Measurements from ENCODE around the gene PTMS.

Gene PTMS

GRCh38 chr12:6772726-6773589, 6.8 kb downstream of the PTMS start:
- DNase-seq, result no peak

GRCh38 chr12:6773590-6774351, 7.6 kb downstream of the PTMS start:
- DNase-seq, result no peak

- no peak for DNase-seq
Observed at GRCh38 chr12:6774499-6775062, 8.4 kb downstream of the PTMS start.

GRCh38 chr12:6775185-6776174, 9.3 kb downstream of the PTMS start:
- no peak for DNase-seq

- no peak for DNase-seq
Observed at GRCh38 chr12:6777386-6777785, 11.2 kb downstream of the PTMS start.

- DNase-seq, result no peak
Observed at GRCh38 chr12:6778217-6778573, 12.0 kb downstream of the PTMS start.

GRCh38 chr12:6778574-6779550, 12.7 kb downstream of the PTMS start:
- DNase-seq, result peak; percentile 88

- DNase-seq, result no peak
Observed at GRCh38 chr12:6779708-6780432, 13.7 kb downstream of the PTMS start.

- no peak for DNase-seq
Observed at GRCh38 chr12:6780573-6780972, 14.4 kb downstream of the PTMS start.

GRCh38 chr12:6782119-6782518, 16.0 kb downstream of the PTMS start:
- no peak for DNase-seq

GRCh38 chr12:6782850-6783566, 16.8 kb downstream of the PTMS start:
- DNase-seq, result no peak

- DNase-seq, result no peak
Observed at GRCh38 chr12:6783828-6784227, 17.7 kb downstream of the PTMS start.

GRCh38 chr12:6784296-6784695, 18.1 kb downstream of the PTMS start:
- DNase-seq, result no peak

GRCh38 chr12:6784761-6785160, 18.6 kb downstream of the PTMS start:
- DNase-seq, result no peak

GRCh38 chr12:6786416-6787094, 20.4 kb downstream of the PTMS start:
- DNase-seq, result no peak

- no peak for DNase-seq
Observed at GRCh38 chr12:6787309-6787708, 21.1 kb downstream of the PTMS start.

- DNase-seq, result peak; percentile 81
Observed at GRCh38 chr12:6788972-6789924, 23.1 kb downstream of the PTMS start, which contains the start of gene CD4. TSS of gene CD4 (plus strand) at chr12:6789528. CDS start at chr12:6800139, 10,611 bp downstream.
